Karpas-422 (cell line): ENCODE results near the gene LDHD. TPM values are rescaled to one million over a fixed set of nuclear protein-coding genes. Genes with fewer than 3 reads are reported as not detected.

Experiments used
- DNase-seq: peaks from one replicate; pipeline ENCODE4 v3.0.0-alpha.2; 2015
- H2AFZ ChIP-seq: fragments of 200-600 bp; sonication (generic); 2 replicates; pipeline ENCODE4 v1.6.1; 2014; ENCODE audit warnings: antibody characterized with exemption, low read length, mixed read lengths
- H3K27ac ChIP-seq: fragments of 200-600 bp; sonication (generic); 2 replicates; pipeline ENCODE4 v1.5.1; 2014; ENCODE audit warnings: mild to moderate bottlenecking, low read length, moderate library complexity
- H3K27me3 ChIP-seq: fragments of 200-600 bp; sonication (generic); 2 replicates; pipeline ENCODE4 v1.6.1; 2014; ENCODE audit warnings: low read length, mixed read lengths
- H3K36me3 ChIP-seq: fragments of 200-600 bp; sonication (generic); 2 replicates; pipeline ENCODE4 v1.6.1; 2014; ENCODE audit warnings: low read length, mixed read lengths; ENCODE audit not compliant: insufficient read depth
- H3K4me1 ChIP-seq: fragments of 200-600 bp; sonication (generic); 2 replicates; pipeline ENCODE4 v1.6.1; 2014; ENCODE audit warnings: mild to moderate bottlenecking, low read length, mixed read lengths
- H3K4me2 ChIP-seq: fragments of 200-600 bp; sonication (generic); 2 replicates; pipeline ENCODE4 v1.6.1; 2014; ENCODE audit warnings: low read length, low read depth, mild to moderate bottlenecking; ENCODE audit not compliant: poor library complexity, severe bottlenecking
- H3K4me3 ChIP-seq: fragments of 200-600 bp; sonication (generic); 2 replicates; pipeline ENCODE4 v1.5.1; 2014; ENCODE audit warnings: mild to moderate bottlenecking, antibody characterized with exemption, low read length, mixed read lengths
- H3K79me2 ChIP-seq: fragments of 200-600 bp; sonication (generic); 2 replicates; pipeline ENCODE4 v1.6.1; 2014; ENCODE audit warnings: mild to moderate bottlenecking, low read length, mixed read lengths
- H3K9ac ChIP-seq: fragments of 200-600 bp; sonication (generic); 2 replicates; pipeline ENCODE4 v1.6.0; 2014; ENCODE audit warnings: low read length
- H3K9me2 ChIP-seq: fragments of 200-600 bp; sonication (generic), shearing (Covaris generic); replicated peaks from 2 replicates; pipeline ENCODE4 v1.6.0; 2014; ENCODE audit warnings: mild to moderate bottlenecking, low read length, moderate library complexity; ENCODE audit not compliant: insufficient read depth
- H3K9me3 ChIP-seq: fragments of 300-700, 200-600 bp; sonication (generic); 2 replicates; pipeline ENCODE4 v1.6.1; 2014; ENCODE audit warnings: low read length, mixed read lengths
- H4K20me1 ChIP-seq: fragments of 200-600 bp; sonication (generic); 2 replicates; pipeline ENCODE4 v1.6.1; 2014; ENCODE audit warnings: mild to moderate bottlenecking, antibody characterized with exemption, low read length, low read depth; ENCODE audit not compliant: insufficient read depth
- total RNA-seq: library from RNA; depleted of rRNA; stranded (reverse); fragments of >200 nt; shearing (Covaris generic); gene quantifications from 2 replicates; pipeline ENCODE4 v1.2.3, GENCODE V29; 2014; ENCODE audit warnings: low replicate concordance

Gene LDHD
- total RNA-seq, 1 experiment from 2014 or later, result not detected

GRCh38 chr16:75073545-75074303 lies 42.9 kb downstream of the LDHD start:
- no peak for DNase-seq
- Histone ChIP-seq H3K27me3 (no peaks in the 10 kb centered on the region), H3K4me3 (no peak overlapping the region), H3K9me2 (no peaks in the 10 kb centered on the region), H4K20me1 (peaks cover 4% of the 10 kb centered on the region; the same call in 1 of the 2 replicates), H3K4me2 (no peak overlapping the region), H3K9me3 (no peaks in the 10 kb centered on the region), H2AFZ (no peak overlapping the region), H3K79me2 (no peaks in the 10 kb centered on the region), H3K9ac (no peak overlapping the region), H3K36me3 (no peaks in the 10 kb centered on the region), H3K4me1 (peaks cover 10% of the 10 kb centered on the region), H3K27ac (no peak overlapping the region)

- no peaks in the 10 kb centered on the region for H3K79me2 ChIP-seq
- peaks cover 4% of the 10 kb centered on the region; the same call in 1 of the 2 replicates for H4K20me1 ChIP-seq
Measured at GRCh38 chr16:75072239-75072947, 44.2 kb downstream of the LDHD start.

GRCh38 chr16:75071621-75072020 lies 45.0 kb downstream of the LDHD start:
- Histone ChIP-seq H4K20me1 (peaks cover 4% of the 10 kb centered on the region; the same call in 1 of the 2 replicates), H3K36me3 (no peaks in the 10 kb centered on the region), H3K27ac (no peak overlapping the region), H3K4me1 (peaks cover 17% of the 10 kb centered on the region), H3K9ac (no peak overlapping the region), H3K9me2 (no peaks in the 10 kb centered on the region), H3K4me2 (no peak overlapping the region), H2AFZ (no peak overlapping the region), H3K79me2 (no peaks in the 10 kb centered on the region), H3K27me3 (no peaks in the 10 kb centered on the region), H3K4me3 (no peak overlapping the region), H3K9me3 (no peaks in the 10 kb centered on the region)
- no peak for DNase-seq

More at GRCh38 chr16:75072239-75072947, 44.2 kb downstream of the LDHD start:
- Histone ChIP-seq H3K27ac (no peak overlapping the region), H3K4me2 (no peak overlapping the region), H2AFZ (no peak overlapping the region), H3K4me3 (no peak overlapping the region), H3K9me2 (no peaks in the 10 kb centered on the region), H3K27me3 (no peaks in the 10 kb centered on the region), H3K9ac (no peak overlapping the region), H3K4me1 (peaks cover 17% of the 10 kb centered on the region), H3K36me3 (no peaks in the 10 kb centered on the region), H3K9me3 (no peaks in the 10 kb centered on the region)
- no peak for DNase-seq

GRCh38 chr16:75070012-75070841 lies 46.4 kb downstream of the LDHD start:
- H3K79me2 ChIP-seq, result no peaks in the 10 kb centered on the region
- no peaks in the 10 kb centered on the region for H3K9me2 ChIP-seq
- no peak overlapping the region for H2AFZ ChIP-seq
- H4K20me1 ChIP-seq, result no peaks in the 10 kb centered on the region
- no peak overlapping the region for H3K9ac ChIP-seq
- H3K36me3 ChIP-seq, result no peaks in the 10 kb centered on the region
- no peaks in the 10 kb centered on the region for H3K9me3 ChIP-seq
- no peak overlapping the region for H3K27ac ChIP-seq
- peaks cover 10% of the 10 kb centered on the region for H3K4me1 ChIP-seq
- no peak overlapping the region for H3K4me3 ChIP-seq
- H3K4me2 ChIP-seq, result no peak overlapping the region
- no peaks in the 10 kb centered on the region for H3K27me3 ChIP-seq
- DNase-seq, result no peak

GRCh38 chr16:75068085-75069031 lies 48.2 kb downstream of the LDHD start:
- Histone ChIP-seq H3K4me3 (no peak overlapping the region), H3K79me2 (no peaks in the 10 kb centered on the region), H2AFZ (no peak overlapping the region), H3K4me2 (no peak overlapping the region), H3K9me3 (no peaks in the 10 kb centered on the region), H3K27me3 (no peaks in the 10 kb centered on the region), H4K20me1 (no peaks in the 10 kb centered on the region), H3K27ac (no peak overlapping the region; the same call in 1 of the 2 replicates), H3K9me2 (no peaks in the 10 kb centered on the region), H3K9ac (no peak overlapping the region), H3K36me3 (no peaks in the 10 kb centered on the region), H3K4me1 (peaks cover 8% of the 10 kb centered on the region)
- no peak for DNase-seq

- peaks cover 8% of the 10 kb centered on the region for H3K4me1 ChIP-seq
- H3K79me2 ChIP-seq, result no peaks in the 10 kb centered on the region
- H3K36me3 ChIP-seq, result no peaks in the 10 kb centered on the region
- no peak overlapping the region for H3K27ac ChIP-seq
- H3K9me2 ChIP-seq, result no peaks in the 10 kb centered on the region
- no peak overlapping the region for H3K4me3 ChIP-seq
- no peaks in the 10 kb centered on the region for H4K20me1 ChIP-seq
- no peaks in the 10 kb centered on the region for H3K9me3 ChIP-seq
- H3K27me3 ChIP-seq, result no peaks in the 10 kb centered on the region
- H2AFZ ChIP-seq, result no peak overlapping the region
- no peak overlapping the region for H3K9ac ChIP-seq
- no peak overlapping the region for H3K4me2 ChIP-seq
- no peak for DNase-seq
Measured at GRCh38 chr16:75066861-75067447, 49.6 kb downstream of the LDHD start.

- H3K4me1 ChIP-seq, result peaks cover 8% of the 10 kb centered on the region
- DNase-seq, result no peak
- no peaks in the 10 kb centered on the region for H3K36me3 ChIP-seq
- H3K9me3 ChIP-seq, result no peaks in the 10 kb centered on the region
- no peaks in the 10 kb centered on the region for H4K20me1 ChIP-seq
- H3K4me3 ChIP-seq, result no peak overlapping the region
- no peaks in the 10 kb centered on the region for H3K79me2 ChIP-seq
- no peak overlapping the region for H3K9ac ChIP-seq
- no peaks in the 10 kb centered on the region for H3K9me2 ChIP-seq
- no peak overlapping the region for H3K4me2 ChIP-seq
- no peak overlapping the region for H3K27ac ChIP-seq
- no peaks in the 10 kb centered on the region for H3K27me3 ChIP-seq
- no peak overlapping the region for H2AFZ ChIP-seq
Measured at GRCh38 chr16:75065521-75066149, 50.9 kb downstream of the LDHD start.
